ENCODE measurements around the gene KAT14. TPM values are rescaled to one million over a fixed set of nuclear protein-coding genes. Genes with fewer than 3 reads are reported as not detected.
"Not testable (repeated sequence)": the region's sequence is repeated elsewhere in the genome, so short reads cannot be mapped to it uniquely, and the experiment has no call there.

The KAT14 gene
- total and polyA plus RNA-seq, 5 donors from 2014 or later: 7.4 to 15.9 (median 10.3) TPM

- peaks cover 4% of the 10 kb centered on the region for H3K27me3 Mint-ChIP-seq
- H3K4me1 ChIP-seq (ENCODE audit: control insufficient read depth, insufficient read depth, low read length, poor library complexity, severe bottlenecking): no peaks in the 10 kb centered on the region
- DNase-seq: no peak
- H3K4me3 ChIP-seq (ENCODE audit: low read depth, low read length): no peak overlapping the region
- H3K36me3 ChIP-seq (ENCODE audit: control insufficient read depth, insufficient read depth, low read length): no peaks in the 10 kb centered on the region
- no peak for ATAC-seq (ENCODE audit: low read depth in 2 of 2)
- H3K27me3 ChIP-seq (ENCODE audit: control insufficient read depth, insufficient read depth, low read length): peaks cover 4% of the 10 kb centered on the region
- no peak overlapping the region for H3K4me3 Mint-ChIP-seq
- no peaks in the 10 kb centered on the region for H3K9me3 ChIP-seq (ENCODE audit: control insufficient read depth in 2 of 2, low read length in 2 of 2)
- H3K27ac ChIP-seq (ENCODE audit: insufficient read depth, low read length, poor library complexity, severe bottlenecking): no peak overlapping the region
- H3K4me1 Mint-ChIP-seq: no peaks in the 10 kb centered on the region
- H3K36me3 Mint-ChIP-seq: no peaks in the 10 kb centered on the region
- no peak overlapping the region for H3K27ac Mint-ChIP-seq
- peaks cover 0 to 2% (median 0%) of the 10 kb centered on the region in 7 donors for H3K9me3 Mint-ChIP-seq
Observed at GRCh38 chr20:18225632-18226031, 88.0 kb downstream of the KAT14 start.

DNA sequence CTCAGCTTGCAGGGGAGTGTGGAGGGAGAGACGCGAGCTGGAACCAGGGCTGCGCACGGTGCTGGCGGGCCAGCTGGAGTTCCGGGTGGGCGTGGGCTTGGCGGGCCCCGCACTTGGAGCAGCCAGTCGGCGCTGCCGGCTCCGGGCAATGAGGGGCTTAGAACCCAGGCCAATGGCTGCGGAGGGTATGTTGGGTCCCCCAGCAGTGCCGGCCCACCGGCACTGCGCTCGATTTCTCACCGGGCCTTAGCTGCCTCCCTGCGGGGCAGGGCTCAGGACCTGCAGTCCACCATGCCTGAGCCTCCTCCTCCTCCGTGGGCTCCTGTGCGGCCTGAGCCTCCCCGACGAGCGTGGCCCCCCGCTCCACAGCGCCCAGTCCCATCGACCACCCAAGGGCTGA, 89.1 kb downstream of the KAT14 start:
- not testable (repeated sequence) for H3K9me3 ChIP-seq (ENCODE audit: control insufficient read depth in 2 of 2, low read length in 2 of 2); H3K9me3 Mint-ChIP-seq; H3K27me3 Mint-ChIP-seq; H3K27ac ChIP-seq (ENCODE audit: insufficient read depth, low read length, poor library complexity, severe bottlenecking); H3K4me1 ChIP-seq (ENCODE audit: control insufficient read depth, insufficient read depth, low read length, poor library complexity, severe bottlenecking); H3K36me3 Mint-ChIP-seq; H3K27me3 ChIP-seq (ENCODE audit: control insufficient read depth, insufficient read depth, low read length); H3K36me3 ChIP-seq (ENCODE audit: control insufficient read depth, insufficient read depth, low read length); H3K4me1 Mint-ChIP-seq; H3K4me3 Mint-ChIP-seq; ATAC-seq (ENCODE audit: low read depth in 2 of 2); H3K27ac Mint-ChIP-seq; DNase-seq; H3K4me3 ChIP-seq (ENCODE audit: low read depth, low read length)

GRCh38 chr20:18233408-18233943, 95.8 kb downstream of the KAT14 start:
- Mint-ChIP-seq H3K4me1 (no peaks in the 10 kb centered on the region), H3K4me3 (no peak overlapping the region), H3K27me3 (peaks cover 14% of the 10 kb centered on the region), H3K9me3 (peaks cover 0 to 2% (median 0%) of the 10 kb centered on the region in 7 donors), H3K36me3 (no peaks in the 10 kb centered on the region), H3K27ac (no peak overlapping the region)
- Histone ChIP-seq H3K27ac (ENCODE audit: insufficient read depth, low read length, poor library complexity, severe bottlenecking) (no peak overlapping the region), H3K36me3 (ENCODE audit: control insufficient read depth, insufficient read depth, low read length) (no peaks in the 10 kb centered on the region), H3K27me3 (ENCODE audit: control insufficient read depth, insufficient read depth, low read length) (peaks cover 2% of the 10 kb centered on the region), H3K4me3 (ENCODE audit: low read depth, low read length) (no peak overlapping the region), H3K4me1 (ENCODE audit: control insufficient read depth, insufficient read depth, low read length, poor library complexity, severe bottlenecking) (no peaks in the 10 kb centered on the region), H3K9me3 (ENCODE audit: control insufficient read depth in 2 of 2, low read length in 2 of 2) (no peaks in the 10 kb centered on the region)
- DNase-seq (no peak), ATAC-seq (ENCODE audit: low read depth in 2 of 2) (no peak)

Other genes starting within 250 kb of the KAT14 start
- gene SNX5, start 169.1 kb upstream of the KAT14 start, total RNA-seq: 71.9 TPM
- 10 to 100 TPM; 71.9 to 82.8 (median 78.9) TPM for gene SNX5, start 169.1 kb upstream of the KAT14 start, polyA plus RNA-seq
- gene MGME1, start 168.8 kb upstream of the KAT14 start, total RNA-seq: 19.2 TPM
- gene MGME1, start 168.8 kb upstream of the KAT14 start, polyA plus RNA-seq: 10 to 100 TPM; 10.6 to 18.8 (median 14.3) TPM
- gene OVOL2, start 79.9 kb upstream of the KAT14 start, total RNA-seq: not detected
- gene OVOL2, start 79.9 kb upstream of the KAT14 start, polyA plus RNA-seq: not detected
- 11.4 TPM for gene PET117, start within 50 bp of the KAT14 start, total RNA-seq
- 10 to 100 TPM; 26.2 to 35.3 (median 29.3) TPM for gene PET117, start within 50 bp of the KAT14 start, polyA plus RNA-seq
- gene ZNF133, start 150.7 kb downstream of the KAT14 start, total RNA-seq: 7.2 TPM
- 10 to 100 TPM in 2 of 4 donors, 1 to 10 TPM in 2; 7.5 to 11.1 (median 9.4) TPM for gene ZNF133, start 150.7 kb downstream of the KAT14 start, polyA plus RNA-seq